HEK293T (cell line): ENCODE data around the gene THSD4.

Experiments
- FOXM1 ChIP-seq: fragments of 450-650 bp; IDR thresholded peaks from 2 replicates; pipeline ENCODE4 v1.6.1; 2017; ENCODE audit warnings: mild to moderate bottlenecking, borderline replicate concordance
- LEF1 ChIP-seq: fragments of 450-650 bp; IDR thresholded peaks from 2 replicates; pipeline ENCODE4 v1.6.1; 2017; ENCODE audit warnings: mild to moderate bottlenecking, borderline replicate concordance

GRCh38 chr15:71547011-71547410, 431.7 kb downstream of the THSD4 start:
- TF ChIP-seq FOXM1 = no peak
- TF ChIP-seq LEF1 = no peak
